ENCODE results near the gene NECTIN2.
"Not testable (repeated sequence)": the region's sequence is repeated elsewhere in the genome, so short reads cannot be mapped to it uniquely, and the experiment has no call there.

NECTIN2 gene

GRCh38 chr19:44907613-44908012, 61.5 kb downstream of the NECTIN2 start:
- FAIRE-seq (no peak), DNase-seq (ENCODE audit: insufficient read length) (no peak)
- TF ChIP-seq TAF1 (IDR thresholded peaks at IDR 0.05; ENCODE audit: borderline replicate concordance, low read depth, low read length): no peak
- no peak for TF ChIP-seq POLR2AphosphoS5 (IDR thresholded peaks at IDR 0.05; ENCODE audit: low read depth, low read length)
- TF ChIP-seq POLR2A (IDR thresholded peaks at IDR 0.05; ENCODE audit: low read depth, low read length): no peak

GRCh38 chr19:44908074-44908835, 62.2 kb downstream of the NECTIN2 start:
- DNase-seq (ENCODE audit: insufficient read length) (no peak), FAIRE-seq (no peak)
- no peak for TF ChIP-seq POLR2AphosphoS5 (IDR thresholded peaks at IDR 0.05; ENCODE audit: low read depth, low read length)
- TF ChIP-seq POLR2A (IDR thresholded peaks at IDR 0.05; ENCODE audit: low read depth, low read length): no peak
- no peak for TF ChIP-seq TAF1 (IDR thresholded peaks at IDR 0.05; ENCODE audit: borderline replicate concordance, low read depth, low read length)

GRCh38 chr19:44908836-44909261, 62.8 kb downstream of the NECTIN2 start:
- TF ChIP-seq POLR2A (IDR thresholded peaks at IDR 0.05; ENCODE audit: low read depth, low read length) (no peak), POLR2AphosphoS5 (IDR thresholded peaks at IDR 0.05; ENCODE audit: low read depth, low read length) (no peak), TAF1 (IDR thresholded peaks at IDR 0.05; ENCODE audit: borderline replicate concordance, low read depth, low read length) (no peak)
- no peak for DNase-seq (ENCODE audit: insufficient read length)
- FAIRE-seq: no peak

DNA sequence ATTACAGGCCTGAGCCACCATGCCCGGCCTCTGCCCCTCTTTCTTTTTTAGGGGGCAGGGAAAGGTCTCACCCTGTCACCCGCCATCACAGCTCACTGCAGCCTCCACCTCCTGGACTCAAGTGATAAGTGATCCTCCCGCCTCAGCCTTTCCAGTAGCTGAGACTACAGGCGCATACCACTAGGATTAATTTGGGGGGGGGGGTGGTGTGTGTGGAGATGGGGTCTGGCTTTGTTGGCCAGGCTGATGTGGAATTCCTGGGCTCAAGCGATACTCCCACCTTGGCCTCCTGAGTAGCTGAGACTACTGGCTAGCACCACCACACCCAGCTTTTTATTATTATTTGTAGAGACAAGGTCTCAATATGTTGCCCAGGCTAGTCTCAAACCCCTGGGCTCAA, 63.7 kb downstream of the NECTIN2 start:
- TF ChIP-seq POLR2AphosphoS5 (IDR thresholded peaks at IDR 0.05; ENCODE audit: low read depth, low read length) (no peak), POLR2A (IDR thresholded peaks at IDR 0.05; ENCODE audit: low read depth, low read length) (no peak)
- no peak for FAIRE-seq
- no peak for DNase-seq (ENCODE audit: insufficient read length)

GRCh38 chr19:44911896-44912295, 65.8 kb downstream of the NECTIN2 start:
- not testable (repeated sequence) for FAIRE-seq; DNase-seq (ENCODE audit: insufficient read length)

- no peak for FAIRE-seq
- DNase-seq (ENCODE audit: insufficient read length): no peak
- TF ChIP-seq POLR2AphosphoS5 (IDR thresholded peaks at IDR 0.05; ENCODE audit: low read depth, low read length): no peak
- TF ChIP-seq POLR2A (IDR thresholded peaks at IDR 0.05; ENCODE audit: low read depth, low read length): no peak
- no peak for TF ChIP-seq TAF1 (IDR thresholded peaks at IDR 0.05; ENCODE audit: borderline replicate concordance, low read depth, low read length)
These were observed 66.8 kb downstream of the NECTIN2 start for GRCh38 chr19:44912854-44913253.

- not testable (repeated sequence) for DNase-seq (ENCODE audit: insufficient read length); FAIRE-seq
These were observed 67.7 kb downstream of the NECTIN2 start for GRCh38 chr19:44913512-44914432.

DNA sequence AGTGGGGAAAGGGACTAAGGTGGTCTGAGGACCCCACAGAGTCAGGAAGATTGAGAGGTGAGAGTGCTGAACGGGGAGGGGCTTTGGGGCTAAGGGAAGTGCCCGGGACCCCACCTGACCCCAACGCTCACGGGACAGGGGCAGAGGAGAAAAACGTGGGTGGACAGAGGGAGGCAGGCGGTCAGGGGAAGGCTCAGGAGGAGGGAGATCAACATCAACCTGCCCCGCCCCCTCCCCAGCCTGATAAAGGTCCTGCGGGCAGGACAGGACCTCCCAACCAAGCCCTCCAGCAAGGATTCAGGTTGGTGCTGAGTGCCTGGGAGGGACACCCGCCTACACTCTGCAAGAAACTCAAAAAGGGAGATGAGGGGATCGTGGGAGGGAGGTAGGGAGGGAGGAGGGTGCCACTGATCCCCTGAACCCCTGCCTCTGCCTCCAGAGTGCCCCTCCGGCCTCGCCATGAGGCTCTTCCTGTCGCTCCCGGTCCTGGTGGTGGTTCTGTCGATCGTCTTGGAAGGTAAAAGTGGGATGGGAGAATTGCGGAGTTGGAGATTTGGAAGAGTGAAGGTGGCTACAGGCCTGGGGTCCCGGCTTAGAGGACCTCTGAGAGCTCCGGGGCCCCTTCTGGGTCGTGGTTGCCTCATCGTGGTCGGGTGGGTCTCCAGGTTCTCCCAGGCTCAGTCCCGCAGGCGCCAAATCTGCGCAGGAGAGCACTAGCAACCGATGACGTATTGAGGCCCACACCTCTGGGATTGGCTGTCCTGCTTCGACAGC, 68.5 kb downstream of the NECTIN2 start, which contains the start of gene APOC1:
APOC1 (plus strand) TSS at position 176 of the 774 bp plus-strand sequence; CDS start at position 460, 284 bp downstream.
- DNase-seq (ENCODE audit: insufficient read length): peak; percentile 95
- FAIRE-seq: peak; percentile 91

DNA sequence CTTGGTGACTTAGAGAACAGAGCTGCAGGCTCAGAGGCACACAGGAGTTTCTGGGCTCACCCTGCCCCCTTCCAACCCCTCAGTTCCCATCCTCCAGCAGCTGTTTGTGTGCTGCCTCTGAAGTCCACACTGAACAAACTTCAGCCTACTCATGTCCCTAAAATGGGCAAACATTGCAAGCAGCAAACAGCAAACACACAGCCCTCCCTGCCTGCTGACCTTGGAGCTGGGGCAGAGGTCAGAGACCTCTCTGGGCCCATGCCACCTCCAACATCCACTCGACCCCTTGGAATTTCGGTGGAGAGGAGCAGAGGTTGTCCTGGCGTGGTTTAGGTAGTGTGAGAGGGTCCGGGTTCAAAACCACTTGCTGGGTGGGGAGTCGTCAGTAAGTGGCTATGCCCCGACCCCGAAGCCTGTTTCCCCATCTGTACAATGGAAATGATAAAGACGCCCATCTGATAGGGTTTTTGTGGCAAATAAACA, 78.2 kb downstream of the NECTIN2 start:
- no peak for FAIRE-seq
- TF ChIP-seq POLR2A (IDR thresholded peaks at IDR 0.05; ENCODE audit: low read depth, low read length) (no peak), TAF1 (IDR thresholded peaks at IDR 0.05; ENCODE audit: borderline replicate concordance, low read depth, low read length) (no peak), POLR2AphosphoS5 (IDR thresholded peaks at IDR 0.05; ENCODE audit: low read depth, low read length) (no peak)
- no peak for DNase-seq (ENCODE audit: insufficient read length)

GRCh38 chr19:44925114-44925891, 79.2 kb downstream of the NECTIN2 start:
- DNase-seq (ENCODE audit: insufficient read length) (no peak), FAIRE-seq (no peak)
- TF ChIP-seq POLR2AphosphoS5 (IDR thresholded peaks at IDR 0.05; ENCODE audit: low read depth, low read length) (no peak), POLR2A (IDR thresholded peaks at IDR 0.05; ENCODE audit: low read depth, low read length) (no peak), TAF1 (IDR thresholded peaks at IDR 0.05; ENCODE audit: borderline replicate concordance, low read depth, low read length) (no peak)

GRCh38 chr19:44926245-44927077, 80.4 kb downstream of the NECTIN2 start:
- FAIRE-seq; DNase-seq (ENCODE audit: insufficient read length): not testable (repeated sequence)
